AG09309 (cell line): ENCODE results near the gene NSUN7.

Experiments used
- DNase-seq: peaks from one replicate; pipeline ENCODE4 v3.0.0-alpha.2; 2010; ENCODE audit warnings: low read depth
- H3K4me3 ChIP-seq: 2 replicates; pipeline ENCODE4 v1.5.1; 2011; ENCODE audit warnings: mild to moderate bottlenecking, low read depth, low read length, moderate library complexity; ENCODE audit not compliant: control insufficient read depth
- CTCF ChIP-seq: IDR thresholded peaks from 2 replicates; pipeline ENCODE4 v1.5.1; 2011; ENCODE audit warnings: mild to moderate bottlenecking, low read depth, low read length, inconsistent platforms; ENCODE audit not compliant: insufficient read depth, control insufficient read depth; ENCODE audit errors: missing control alignments

NSUN7 gene

GRCh38 chr4:40745285-40745984 lies 4.3 kb upstream of the NSUN7 start:
- TF ChIP-seq CTCF, result no peak
- H3K4me3 ChIP-seq, result no peak overlapping the region
- no peak for DNase-seq

GRCh38 chr4:40747207-40747835 lies 2.4 kb upstream of the NSUN7 start:
- no peak overlapping the region for H3K4me3 ChIP-seq
- TF ChIP-seq CTCF, result no peak
- DNase-seq, result no peak

GRCh38 chr4:40750461-40751258 lies 905 bp downstream of the NSUN7 start:
- peak overlapping the region; percentile 59 for H3K4me3 ChIP-seq

GRCh38 chr4:40755616-40756015 lies 5.9 kb downstream of the NSUN7 start:
- no peak overlapping the region for H3K4me3 ChIP-seq
- no peak for DNase-seq
- TF ChIP-seq CTCF, result no peak

More at GRCh38 chr4:40750461-40751258, 905 bp downstream of the NSUN7 start:
- TF ChIP-seq CTCF, result no peak
- no peak for DNase-seq

GRCh38 chr4:40763228-40763716 lies 13.5 kb downstream of the NSUN7 start:
- H3K4me3 ChIP-seq, result no peak overlapping the region
- DNase-seq, result peak; percentile 75
- no peak for TF ChIP-seq CTCF

- TF ChIP-seq CTCF, result no peak
- H3K4me3 ChIP-seq, result no peak overlapping the region
- no peak for DNase-seq
These were observed 19.5 kb downstream of the NSUN7 start for GRCh38 chr4:40769266-40769665.
